KOPT-K1 (cell line): Measurements from ENCODE around the gene MIB1.
"Not testable (repeated sequence)": the region's sequence is repeated elsewhere in the genome, so short reads cannot be mapped to it uniquely, and the experiment has no call there.

Source experiments
- H3K27ac ChIP-seq: fragments of 200-600 bp; sonication (generic); 2 replicates; pipeline ENCODE4 v1.5.1; 2016; ENCODE audit warnings: antibody characterized with exemption, mild to moderate bottlenecking, low read depth, low read length; ENCODE audit not compliant: poor library complexity, severe bottlenecking
- H3K36me3 ChIP-seq: fragments of 200-600 bp; sonication (generic); 2 replicates; pipeline ENCODE4 v1.5.1; 2017; ENCODE audit warnings: antibody characterized with exemption, mild to moderate bottlenecking, low read length, moderate library complexity; ENCODE audit not compliant: insufficient read depth
- H3K9me3 ChIP-seq: fragments of 200-600 bp; sonication (generic); 2 replicates; pipeline ENCODE4 v1.5.1; 2017; ENCODE audit warnings: antibody characterized with exemption, low read length, mild to moderate bottlenecking; ENCODE audit not compliant: insufficient read depth, poor library complexity, severe bottlenecking

The MIB1 gene

GRCh38 chr18:21735452-21736015 lies 5.1 kb upstream of the MIB1 start:
- no peak overlapping the region for H3K27ac ChIP-seq
- no peaks in the 10 kb centered on the region for H3K36me3 ChIP-seq
- peaks cover 20% of the 10 kb centered on the region for H3K9me3 ChIP-seq

GRCh38 chr18:21736926-21737325 lies 3.7 kb upstream of the MIB1 start:
- H3K9me3 ChIP-seq: peaks cover 20% of the 10 kb centered on the region
- not testable (repeated sequence) for H3K27ac ChIP-seq, H3K36me3 ChIP-seq

- Histone ChIP-seq H3K9me3 (peaks cover 19% of the 10 kb centered on the region), H3K27ac (peak overlapping the region; percentile 89), H3K36me3 (no peaks in the 10 kb centered on the region)
Measured at GRCh38 chr18:21739604-21740537, 721 bp upstream of the MIB1 start.

GRCh38 chr18:21741312-21741561 lies 645 bp downstream of the MIB1 start:
- Histone ChIP-seq H3K9me3 (peaks cover 7% of the 10 kb centered on the region), H3K36me3 (no peaks in the 10 kb centered on the region), H3K27ac (peak overlapping the region; percentile 89)

- H3K9me3 ChIP-seq: peaks cover 2% of the 10 kb centered on the region
- peak overlapping the region; percentile 89 for H3K27ac ChIP-seq
- H3K36me3 ChIP-seq: no peaks in the 10 kb centered on the region
Measured at GRCh38 chr18:21741562-21742314, 1.1 kb downstream of the MIB1 start.

GRCh38 chr18:21742315-21742687 lies 1.7 kb downstream of the MIB1 start:
- Histone ChIP-seq H3K36me3 (no peaks in the 10 kb centered on the region), H3K27ac (peak overlapping the region; percentile 89), H3K9me3 (no peaks in the 10 kb centered on the region)

GRCh38 chr18:21743166-21743832 lies 2.7 kb downstream of the MIB1 start:
- Histone ChIP-seq H3K9me3 (no peaks in the 10 kb centered on the region), H3K27ac (no peak overlapping the region), H3K36me3 (no peaks in the 10 kb centered on the region)

- Histone ChIP-seq H3K27ac (no peak overlapping the region), H3K9me3 (no peaks in the 10 kb centered on the region), H3K36me3 (no peaks in the 10 kb centered on the region)
Measured at GRCh38 chr18:21745231-21745630, 4.6 kb downstream of the MIB1 start.

GRCh38 chr18:21747268-21747667 lies 6.7 kb downstream of the MIB1 start:
- no peak overlapping the region for H3K27ac ChIP-seq
- no peaks in the 10 kb centered on the region for H3K36me3 ChIP-seq
- H3K9me3 ChIP-seq: no peaks in the 10 kb centered on the region

GRCh38 chr18:21747764-21748693 lies 7.4 kb downstream of the MIB1 start:
- no peaks in the 10 kb centered on the region for H3K9me3 ChIP-seq
- no peak overlapping the region for H3K27ac ChIP-seq
- H3K36me3 ChIP-seq: no peaks in the 10 kb centered on the region

GRCh38 chr18:21757833-21758232 lies 17.2 kb downstream of the MIB1 start:
- H3K36me3 ChIP-seq: no peaks in the 10 kb centered on the region
- no peak overlapping the region for H3K27ac ChIP-seq
- no peaks in the 10 kb centered on the region for H3K9me3 ChIP-seq

- H3K9me3 ChIP-seq: no peaks in the 10 kb centered on the region
- H3K27ac ChIP-seq: no peak overlapping the region
- H3K36me3 ChIP-seq: no peaks in the 10 kb centered on the region
Measured at GRCh38 chr18:21759836-21760235, 19.2 kb downstream of the MIB1 start.

GRCh38 chr18:21760321-21760720 lies 19.7 kb downstream of the MIB1 start:
- Histone ChIP-seq H3K36me3 (no peaks in the 10 kb centered on the region), H3K9me3 (no peaks in the 10 kb centered on the region), H3K27ac (no peak overlapping the region)

- H3K27ac ChIP-seq: no peak overlapping the region
- peaks cover 10% of the 10 kb centered on the region for H3K36me3 ChIP-seq
- H3K9me3 ChIP-seq: no peaks in the 10 kb centered on the region
Measured at GRCh38 chr18:21761471-21762115, 21.0 kb downstream of the MIB1 start.
